IPS-18c (cell line): ENCODE data around the gene STXBP2.
A peak's percentile ranks its signal among the peaks of the same experiment; 100 is the strongest.

ENCODE experiments used
- H3K4me3 ChIP-seq: 2 replicates; pipeline ENCODE4 v1.7.0; 2013; ENCODE audit warnings: low read depth, mild to moderate bottlenecking, low read length, moderate library complexity; ENCODE audit not compliant: insufficient read depth
- H3K9me3 ChIP-seq: one replicate; pipeline ENCODE4 v1.6.1; 2013; ENCODE audit warnings: mild to moderate bottlenecking, low read length, moderate library complexity; ENCODE audit not compliant: control insufficient read depth, insufficient read depth

Gene STXBP2

DNA sequence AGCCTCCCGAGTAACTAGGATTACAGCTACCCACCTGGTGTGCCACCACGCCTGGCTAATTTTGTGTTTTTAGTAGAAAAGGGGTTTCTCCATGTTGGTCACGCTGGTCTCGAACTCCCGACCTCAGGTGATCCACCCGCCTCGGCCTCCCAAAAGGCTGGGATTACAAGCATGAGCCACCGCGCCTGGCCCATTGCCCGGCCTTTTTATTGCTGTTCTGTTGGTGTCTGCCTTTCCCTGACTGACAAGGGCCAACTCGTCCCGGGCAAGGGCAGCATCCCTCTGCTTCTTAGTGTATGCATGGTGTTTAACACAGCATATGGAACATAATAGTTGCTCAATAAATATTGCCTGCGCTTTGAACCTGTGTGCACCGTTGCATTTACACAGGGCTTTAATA, 25.7 kb downstream of the STXBP2 start:
- Histone ChIP-seq H3K9me3 (no peaks in the 10 kb centered on the region), H3K4me3 (no peak overlapping the region)

- Histone ChIP-seq H3K4me3 (no peak overlapping the region), H3K9me3 (no peaks in the 10 kb centered on the region)
These were observed 26.8 kb downstream of the STXBP2 start for GRCh38 chr19:7663706-7664105.

- no peak overlapping the region for H3K4me3 ChIP-seq
- no peaks in the 10 kb centered on the region for H3K9me3 ChIP-seq
These were observed 28.2 kb downstream of the STXBP2 start for GRCh38 chr19:7665076-7665475.

- Histone ChIP-seq H3K9me3 (no peaks in the 10 kb centered on the region), H3K4me3 (peak within 1 kb of the TSS; percentile 71)
These were observed 31.9 kb downstream of the STXBP2 start, which contains the start of gene RETN for GRCh38 chr19:7668842-7669241. Gene RETN (plus strand): TSS chr19:7669049. CDS start chr19:7669327, 278 bp downstream.

GRCh38 chr19:7669641-7670040, 32.7 kb downstream of the STXBP2 start:
- H3K9me3 ChIP-seq = no peaks in the 10 kb centered on the region
- H3K4me3 ChIP-seq = peak overlapping the region; percentile 71

DNA sequence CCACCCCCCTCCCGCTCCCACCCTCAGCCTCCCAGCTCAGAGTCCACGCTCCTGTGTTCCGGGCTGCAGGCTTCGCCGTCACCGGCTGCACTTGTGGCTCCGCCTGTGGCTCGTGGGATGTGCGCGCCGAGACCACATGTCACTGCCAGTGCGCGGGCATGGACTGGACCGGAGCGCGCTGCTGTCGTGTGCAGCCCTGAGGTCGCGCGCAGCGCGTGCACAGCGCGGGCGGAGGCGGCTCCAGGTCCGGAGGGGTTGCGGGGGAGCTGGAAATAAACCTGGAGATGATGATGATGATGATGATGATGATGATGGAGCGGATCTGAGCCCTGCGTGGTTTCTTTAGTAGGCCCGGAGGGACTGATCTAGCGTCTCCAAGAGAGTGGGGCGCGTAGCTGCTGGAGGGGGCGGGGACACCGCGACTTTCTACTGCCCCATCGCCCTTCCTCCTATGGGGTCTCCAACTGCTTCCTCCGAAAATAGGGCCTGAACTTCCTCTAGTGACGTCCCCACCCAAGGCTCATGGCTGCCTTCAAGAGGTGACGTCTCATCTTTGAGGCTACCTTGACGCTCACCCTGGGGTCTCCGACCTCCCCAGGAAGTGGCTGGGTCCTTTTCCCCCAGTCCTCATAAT, 33.4 kb downstream of the STXBP2 start:
- H3K9me3 ChIP-seq = no peaks in the 10 kb centered on the region
- peak overlapping the region; percentile 71 for H3K4me3 ChIP-seq

DNA sequence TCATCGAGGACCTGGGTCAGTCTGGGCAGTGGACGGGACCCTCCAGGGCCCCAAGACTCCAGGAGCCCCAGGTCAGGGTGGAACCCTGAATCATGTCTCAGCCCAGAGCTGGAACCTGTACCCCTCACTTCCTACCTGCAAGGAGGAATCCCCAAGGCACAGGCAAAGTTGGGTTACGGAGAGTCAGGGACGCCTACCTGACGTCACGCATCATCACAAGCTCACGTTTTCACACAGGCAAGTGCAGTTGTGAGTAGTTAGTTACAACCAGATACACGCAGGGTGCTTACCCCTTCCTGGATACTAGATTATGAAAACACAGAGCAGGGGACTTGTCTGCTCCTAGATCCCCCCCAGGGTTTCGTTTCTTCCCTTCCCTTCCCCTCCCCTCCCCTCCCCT, 33.9 kb downstream of the STXBP2 start:
- H3K4me3 ChIP-seq = peak overlapping the region; percentile 71

GRCh38 chr19:7672522-7672921, 35.6 kb downstream of the STXBP2 start:
- H3K9me3 ChIP-seq = no peaks in the 10 kb centered on the region
- no peak overlapping the region for H3K4me3 ChIP-seq

More for the DNA sequence above, 33.9 kb downstream of the STXBP2 start:
- no peaks in the 10 kb centered on the region for H3K9me3 ChIP-seq

GRCh38 chr19:7674010-7675005, 37.4 kb downstream of the STXBP2 start:
- Histone ChIP-seq H3K4me3 (peak overlapping the region; percentile 17; the same call in 1 of the 2 replicates), H3K9me3 (no peaks in the 10 kb centered on the region)

DNA sequence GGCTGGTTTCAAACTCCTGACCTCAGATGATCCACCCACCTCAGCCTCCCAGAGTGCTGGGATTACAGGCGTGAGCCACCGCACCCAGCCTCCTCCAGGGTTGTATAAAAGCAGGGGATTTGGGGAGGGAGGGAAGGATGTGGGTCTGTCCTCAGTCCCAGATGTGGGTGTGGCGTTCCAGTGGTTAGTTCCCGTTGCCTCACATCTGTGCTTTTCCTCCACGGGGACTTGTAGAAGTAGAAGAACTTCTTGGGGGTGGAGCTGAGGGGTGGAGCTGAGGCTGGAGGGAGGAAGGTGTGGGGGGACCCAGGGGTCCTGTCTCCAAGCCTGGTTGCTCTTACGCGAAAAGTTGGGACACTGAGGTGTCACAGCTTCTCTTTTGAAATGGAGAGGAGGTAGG, 39.5 kb downstream of the STXBP2 start:
- no peak overlapping the region for H3K4me3 ChIP-seq

GRCh38 chr19:7676854-7677253, 39.9 kb downstream of the STXBP2 start, which contains the start of gene MCEMP1:
Gene MCEMP1 (plus strand): TSS chr19:7677090. CDS start chr19:7677121, 31 bp downstream.
- Histone ChIP-seq H3K4me3 (no peak within 1 kb of the TSS), H3K9me3 (no peaks in the 10 kb centered on the region)

More for the DNA sequence above, 39.5 kb downstream of the STXBP2 start:
- no peaks in the 10 kb centered on the region for H3K9me3 ChIP-seq

GRCh38 chr19:7677669-7678311, 40.9 kb downstream of the STXBP2 start:
- no peak overlapping the region for H3K4me3 ChIP-seq
- no peaks in the 10 kb centered on the region for H3K9me3 ChIP-seq

DNA sequence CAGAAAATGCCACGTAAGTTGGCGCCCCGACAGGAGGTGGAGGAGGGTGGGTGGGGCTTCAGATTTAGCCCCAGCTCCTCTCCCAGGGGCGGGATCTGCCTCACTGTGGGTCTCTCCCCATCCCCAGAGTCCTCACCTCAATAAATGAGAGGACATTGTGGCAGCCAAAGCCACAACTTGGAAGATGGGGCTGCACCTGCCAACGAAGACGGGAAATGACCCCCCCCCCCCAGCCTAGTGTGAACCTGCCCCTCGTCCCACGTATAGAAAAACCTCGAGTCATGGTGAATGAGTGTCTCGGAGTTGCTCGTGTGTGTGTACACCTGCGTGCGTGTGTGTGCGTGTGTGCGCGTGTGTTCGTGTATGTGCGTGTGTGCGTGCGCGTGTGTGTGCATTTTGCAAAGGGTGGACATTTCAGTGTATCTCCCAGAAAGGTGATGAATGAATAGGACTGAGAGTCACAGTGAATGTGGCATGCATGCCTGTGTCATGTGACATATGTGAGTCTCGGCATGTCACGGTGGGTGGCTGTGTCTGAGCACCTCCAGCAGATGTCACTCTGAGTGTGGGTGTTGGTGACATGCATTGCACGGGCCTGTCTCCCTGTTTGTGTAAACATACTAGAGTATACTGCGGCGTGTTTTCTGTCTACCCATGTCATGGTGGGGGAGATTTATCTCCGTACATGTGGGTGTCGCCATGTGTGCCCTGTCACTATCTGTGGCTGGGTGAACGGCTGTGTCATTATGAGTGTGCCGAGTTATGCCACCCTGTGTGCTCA, 42.3 kb downstream of the STXBP2 start:
- Histone ChIP-seq H3K9me3 (no peaks in the 10 kb centered on the region), H3K4me3 (no peak overlapping the region)

DNA sequence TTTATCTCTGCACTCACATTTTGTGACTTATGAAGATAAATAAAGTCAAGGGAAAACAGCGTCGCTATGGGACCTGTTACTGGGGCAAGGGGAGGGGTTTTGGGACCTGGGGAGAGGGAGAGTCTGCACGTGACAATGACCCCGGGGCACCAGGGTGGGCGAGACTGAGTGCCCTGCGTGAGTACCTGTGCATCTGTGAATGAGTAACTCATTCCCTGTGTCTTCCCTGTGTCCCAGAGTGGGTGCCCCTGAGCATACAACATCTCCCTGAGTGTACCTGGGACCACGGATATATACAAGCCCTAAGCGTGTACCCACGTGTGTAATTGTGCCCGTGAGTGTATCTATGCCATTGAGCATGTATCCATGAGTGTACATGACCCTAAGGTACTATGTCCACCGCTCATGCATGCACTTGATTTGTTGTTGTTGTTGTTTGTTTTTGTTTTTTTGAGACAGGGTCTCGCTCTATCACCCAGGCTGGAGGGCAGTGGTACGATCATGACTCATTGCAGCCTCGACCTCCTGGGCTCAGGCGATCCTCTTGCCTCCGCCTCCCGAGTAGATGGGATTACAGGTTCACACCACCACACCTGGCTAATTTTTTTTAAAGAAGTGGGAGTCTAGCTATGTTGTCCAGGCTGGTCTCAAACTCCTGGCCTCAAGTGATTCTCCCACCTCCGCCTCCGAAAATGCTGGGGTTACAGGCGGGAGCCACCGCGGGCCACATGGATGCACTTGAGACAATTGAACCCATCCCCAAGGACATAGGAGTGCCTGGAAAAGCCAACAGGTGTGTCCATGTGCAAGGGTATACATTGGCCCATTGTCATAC, 43.1 kb downstream of the STXBP2 start:
- Histone ChIP-seq H3K9me3 (no peaks in the 10 kb centered on the region), H3K4me3 (no peak overlapping the region; the same call in 1 of the 2 replicates)

DNA sequence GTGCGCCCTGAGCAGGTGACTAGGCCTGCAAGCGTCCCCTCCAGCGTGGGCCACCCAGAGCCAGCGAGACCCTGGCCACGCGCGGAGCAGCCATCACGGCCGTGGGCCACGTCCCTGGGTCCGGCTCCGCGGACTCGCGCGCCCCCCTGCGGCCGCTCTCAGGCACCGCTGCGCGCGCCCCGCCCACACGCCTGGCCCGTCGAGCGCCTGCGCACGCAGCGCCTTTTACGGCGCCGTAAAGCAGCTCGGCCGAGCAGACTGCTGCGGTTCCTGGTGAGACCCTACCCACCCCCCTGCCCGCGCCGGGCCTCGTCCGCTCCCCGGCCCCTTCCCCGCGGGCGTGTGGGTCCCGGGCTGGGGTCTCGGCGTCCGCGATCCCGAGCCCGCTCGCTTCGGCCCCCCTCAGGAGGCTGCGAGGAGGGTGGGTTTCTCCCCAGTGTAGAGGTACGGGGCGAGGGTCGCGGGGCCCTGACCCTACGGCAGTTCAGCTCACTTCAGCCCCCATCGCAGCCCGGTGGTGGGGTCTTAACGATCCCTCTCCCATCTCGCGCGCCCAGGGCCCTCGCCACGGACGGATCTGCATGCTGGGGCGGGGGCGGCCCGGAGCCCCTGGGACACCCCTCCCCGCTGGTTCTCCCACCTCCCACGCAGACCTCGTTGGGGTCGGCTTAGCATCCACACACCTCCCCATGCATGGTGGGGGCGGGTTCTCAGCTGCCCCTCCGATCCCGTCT, 43.9 kb downstream of the STXBP2 start, which contains the start of gene TRAPPC5:
TSS of gene TRAPPC5 (plus strand) at position 228 of the 734 bp plus-strand sequence. CDS start 1,421 bp downstream, outside the sequence.
- no peaks in the 10 kb centered on the region for H3K9me3 ChIP-seq
- peak within 1 kb of the TSS; percentile 91 for H3K4me3 ChIP-seq
